Glutamatergic neuron (in vitro differentiated cells): Measurements from ENCODE around the gene GHRL. TPM values are rescaled to one million over a fixed set of nuclear protein-coding genes. Genes with fewer than 3 reads are reported as not detected.

Source experiments
- DNase-seq: peaks from one replicate; pipeline ENCODE4 v3.0.0; 2022
- H3K27ac Mint-ChIP-seq: one replicate; pipeline ENCODE4 v1.8.0; 2020; ENCODE audit warnings: mild to moderate bottlenecking, mixed read lengths, inconsistent platforms; ENCODE audit not compliant: unreplicated experiment
- H3K27me3 Mint-ChIP-seq: one replicate; pipeline ENCODE4 v1.8.0; 2020; ENCODE audit warnings: mild to moderate bottlenecking, moderate library complexity, mixed read lengths, inconsistent platforms; ENCODE audit not compliant: unreplicated experiment
- H3K36me3 Mint-ChIP-seq: one replicate; pipeline ENCODE4 v1.8.0; 2020; ENCODE audit warnings: mild to moderate bottlenecking, mixed read lengths, inconsistent platforms; ENCODE audit not compliant: unreplicated experiment
- H3K4me1 Mint-ChIP-seq: one replicate; pipeline ENCODE4 v1.8.0; 2020; ENCODE audit warnings: mild to moderate bottlenecking, low read depth, mixed read lengths, inconsistent platforms; ENCODE audit not compliant: unreplicated experiment
- H3K4me3 Mint-ChIP-seq: one replicate; pipeline ENCODE4 v1.8.0; 2020; ENCODE audit warnings: mild to moderate bottlenecking, mixed read lengths, inconsistent platforms; ENCODE audit not compliant: unreplicated experiment
- H3K9me3 Mint-ChIP-seq: one replicate; pipeline ENCODE4 v1.8.0; 2020; ENCODE audit warnings: mild to moderate bottlenecking, moderate library complexity, mixed read lengths, inconsistent platforms; ENCODE audit not compliant: unreplicated experiment
- total RNA-seq: library from RNA; stranded (reverse); fragmentation: NEBNext Ultra II Directional; extraction: Animal tissue kit (Norgen Biotek cat#: 25700); gene quantifications from one replicate; pipeline ENCODE4 v1.2.1, GENCODE V29; 2021; ENCODE audit not compliant: unreplicated experiment
- TF ChIP-seq, protein P1 (sequence below): fragments of 200-600 bp; sonication (generic); IDR thresholded peaks from one replicate; pipeline ENCODE4 v1.5.0; 2021; ENCODE audit not compliant: partially characterized antibody, unreplicated experiment

GHRL gene
- total RNA-seq, 1 donor from 2014 or later: 0.64 TPM

DNA sequence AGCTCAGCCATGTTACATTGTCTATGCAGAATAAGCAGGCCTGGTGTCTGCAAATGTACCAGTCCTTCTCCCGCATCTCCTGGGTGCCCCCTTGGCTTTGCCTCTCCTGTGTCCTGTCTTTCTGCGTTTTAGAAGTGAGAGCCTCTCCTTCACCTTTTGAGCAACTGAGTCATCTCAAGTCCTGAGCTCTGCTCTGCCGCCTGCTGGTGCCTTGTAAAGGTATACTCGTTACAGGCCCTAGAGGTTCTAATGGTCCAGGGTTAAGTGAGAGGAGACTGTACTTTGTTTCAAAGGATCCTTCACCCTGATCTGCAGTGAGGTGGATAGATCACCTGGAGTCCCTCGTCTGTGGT, 12.6 kb downstream of the GHRL start:
- no peak for DNase-seq
- Mint-ChIP-seq H3K27ac (no peak overlapping the region), H3K4me1 (no peaks in the 10 kb centered on the region), H3K36me3 (no peaks in the 10 kb centered on the region), H3K9me3 (no peaks in the 10 kb centered on the region), H3K27me3 (no peaks in the 10 kb centered on the region), H3K4me3 (no peak overlapping the region)
- TF ChIP-seq, protein P1, sequence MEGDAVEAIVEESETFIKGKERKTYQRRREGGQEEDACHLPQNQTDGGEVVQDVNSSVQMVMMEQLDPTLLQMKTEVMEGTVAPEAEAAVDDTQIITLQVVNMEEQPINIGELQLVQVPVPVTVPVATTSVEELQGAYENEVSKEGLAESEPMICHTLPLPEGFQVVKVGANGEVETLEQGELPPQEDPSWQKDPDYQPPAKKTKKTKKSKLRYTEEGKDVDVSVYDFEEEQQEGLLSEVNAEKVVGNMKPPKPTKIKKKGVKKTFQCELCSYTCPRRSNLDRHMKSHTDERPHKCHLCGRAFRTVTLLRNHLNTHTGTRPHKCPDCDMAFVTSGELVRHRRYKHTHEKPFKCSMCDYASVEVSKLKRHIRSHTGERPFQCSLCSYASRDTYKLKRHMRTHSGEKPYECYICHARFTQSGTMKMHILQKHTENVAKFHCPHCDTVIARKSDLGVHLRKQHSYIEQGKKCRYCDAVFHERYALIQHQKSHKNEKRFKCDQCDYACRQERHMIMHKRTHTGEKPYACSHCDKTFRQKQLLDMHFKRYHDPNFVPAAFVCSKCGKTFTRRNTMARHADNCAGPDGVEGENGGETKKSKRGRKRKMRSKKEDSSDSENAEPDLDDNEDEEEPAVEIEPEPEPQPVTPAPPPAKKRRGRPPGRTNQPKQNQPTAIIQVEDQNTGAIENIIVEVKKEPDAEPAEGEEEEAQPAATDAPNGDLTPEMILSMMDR: no peak

DNA sequence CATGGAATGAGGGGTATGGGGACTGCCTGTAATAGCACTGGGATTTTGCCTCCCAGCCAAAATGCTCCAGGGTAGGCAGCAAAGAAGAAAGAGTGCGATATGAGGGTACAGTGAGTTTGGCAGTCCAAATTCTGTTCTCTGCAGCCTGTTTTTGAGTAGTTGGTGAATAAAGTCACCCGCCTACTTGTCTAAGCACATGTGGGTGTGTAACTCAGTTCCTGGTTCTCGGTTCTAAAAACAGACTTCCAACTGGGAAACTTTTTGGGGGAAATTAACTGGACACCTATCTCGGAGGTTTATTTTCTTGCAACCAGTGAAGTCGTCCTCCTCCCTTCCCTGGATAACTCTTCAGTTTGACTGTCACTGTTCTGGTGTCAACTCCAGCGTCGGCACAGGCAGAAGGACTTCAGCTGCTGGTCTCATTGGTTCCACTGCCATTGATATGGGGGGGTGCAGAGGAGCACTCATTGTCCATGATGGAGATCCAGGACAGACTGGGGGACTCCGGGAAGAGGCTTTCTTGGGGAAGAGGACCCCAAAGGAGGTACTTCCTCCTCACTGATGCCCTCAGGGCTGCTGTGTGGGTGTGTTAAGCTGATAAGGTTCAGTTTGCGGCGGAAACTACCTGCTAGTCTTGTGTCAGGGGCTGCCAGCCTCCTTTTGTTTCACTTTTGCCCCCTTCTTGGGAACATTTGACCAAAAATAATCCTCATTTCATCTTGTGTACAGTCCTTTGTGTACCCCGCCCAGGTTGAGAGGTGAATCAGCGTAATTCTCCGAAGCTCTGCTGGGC, 13.2 kb downstream of the GHRL start:
- H3K36me3 Mint-ChIP-seq: no peaks in the 10 kb centered on the region
- TF ChIP-seq, protein P1: no peak
- H3K27ac Mint-ChIP-seq: no peak overlapping the region
- no peak overlapping the region for H3K4me3 Mint-ChIP-seq
- no peaks in the 10 kb centered on the region for H3K4me1 Mint-ChIP-seq
- H3K9me3 Mint-ChIP-seq: no peaks in the 10 kb centered on the region
- H3K27me3 Mint-ChIP-seq: no peaks in the 10 kb centered on the region
- DNase-seq: no peak

DNA sequence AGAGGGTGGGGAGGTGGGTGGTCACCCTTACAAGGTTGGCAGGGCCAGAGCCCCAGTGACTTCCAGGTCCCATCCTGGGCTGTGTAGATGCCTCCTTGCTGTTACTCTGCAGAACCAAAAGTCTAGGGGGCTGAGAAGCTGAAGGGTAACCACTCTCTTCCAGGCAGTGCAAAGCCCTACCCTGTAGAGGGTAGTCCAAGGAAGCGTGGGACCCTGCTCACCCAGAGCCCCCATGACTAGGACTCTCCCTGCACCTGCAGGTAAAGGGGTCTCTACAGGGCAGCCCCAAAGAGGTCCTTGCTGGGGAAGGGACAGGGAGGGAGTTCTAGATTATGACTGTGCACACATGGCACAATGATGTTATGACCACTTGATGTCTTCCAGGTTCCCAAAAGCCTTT, 14.2 kb downstream of the GHRL start:
- DNase-seq: no peak
- Mint-ChIP-seq H3K4me1 (peaks cover 2% of the 10 kb centered on the region), H3K27me3 (no peaks in the 10 kb centered on the region), H3K36me3 (no peaks in the 10 kb centered on the region), H3K27ac (no peak overlapping the region), H3K4me3 (no peak overlapping the region), H3K9me3 (no peaks in the 10 kb centered on the region)
- TF ChIP-seq, protein P1: no peak

DNA sequence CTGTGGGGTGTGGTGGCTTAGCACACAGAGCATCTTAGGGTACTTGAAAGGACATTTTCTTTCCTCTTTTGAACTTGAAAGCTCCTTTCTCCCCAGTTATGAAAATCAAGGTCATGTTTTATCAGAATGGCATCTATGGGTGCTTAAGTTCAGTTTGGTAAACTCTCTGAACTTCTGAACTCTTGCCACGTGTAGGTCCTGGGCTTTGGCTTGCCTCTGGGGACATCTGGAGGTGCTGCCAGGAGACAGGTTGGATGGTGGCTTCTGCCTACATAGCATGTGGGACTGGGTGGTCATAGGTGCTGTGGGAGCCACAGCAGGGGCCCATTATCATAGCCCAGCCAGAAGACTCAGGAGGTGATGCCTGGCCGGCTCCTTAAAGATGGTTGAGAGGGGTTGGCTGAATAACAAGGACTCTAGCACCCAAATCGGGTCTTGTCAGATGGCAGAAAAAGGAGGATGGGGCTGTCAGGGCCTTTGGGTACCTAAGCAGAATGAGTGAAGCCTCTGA, 15.6 kb downstream of the GHRL start:
- no peak for DNase-seq

DNA sequence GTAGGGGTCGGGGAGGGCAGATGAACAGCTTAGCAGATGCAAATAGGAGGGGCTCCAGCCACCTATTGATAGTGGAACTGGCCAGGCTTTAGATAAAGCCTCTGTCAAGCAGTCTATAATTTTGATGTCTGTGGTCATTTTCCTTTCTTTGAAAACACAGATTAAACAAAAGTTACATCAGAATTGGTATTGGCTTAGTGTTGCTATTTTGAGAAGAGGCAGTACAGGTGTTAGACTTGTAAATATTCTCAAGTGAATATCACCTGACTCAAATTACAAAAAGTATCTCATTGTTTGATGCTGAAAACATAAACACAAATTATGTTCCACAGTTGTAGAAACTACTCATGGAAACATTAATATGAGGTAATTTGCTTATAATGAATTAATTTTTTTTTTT, 18.1 kb downstream of the GHRL start:
- no peaks in the 10 kb centered on the region for H3K27me3 Mint-ChIP-seq
- H3K27ac Mint-ChIP-seq: no peak overlapping the region
- H3K9me3 Mint-ChIP-seq: no peaks in the 10 kb centered on the region
- no peaks in the 10 kb centered on the region for H3K36me3 Mint-ChIP-seq
- TF ChIP-seq, protein P1: no peak
- no peak overlapping the region for H3K4me3 Mint-ChIP-seq
- H3K4me1 Mint-ChIP-seq: peaks cover 6% of the 10 kb centered on the region
- DNase-seq: no peak

More for the DNA sequence above, 15.6 kb downstream of the GHRL start:
- Mint-ChIP-seq H3K9me3 (no peaks in the 10 kb centered on the region), H3K27ac (no peak overlapping the region), H3K36me3 (no peaks in the 10 kb centered on the region), H3K27me3 (no peaks in the 10 kb centered on the region), H3K4me1 (peaks cover 6% of the 10 kb centered on the region), H3K4me3 (no peak overlapping the region)
- TF ChIP-seq, protein P1: no peak
